Stimulated activated memory B cell treated with anti-CD40 and anti-IgM and Interleukin-4, amounts not matched to agents 10 μg/mL and 1 μg/mL and 100 μg/mL, for 72 hours (primary cell): ENCODE data around the gene NLK.
"Not testable (repeated sequence)": the region's sequence is repeated elsewhere in the genome, so short reads cannot be mapped to it uniquely, and the experiment has no call there.

Source experiments
- ATAC-seq: fragments of 150-1000 bp; cut with Tn5 transposase; 2 replicates; pipeline ENCODE4 v1.10.0; 2021
- H3K27ac Mint-ChIP-seq: one replicate; pipeline ENCODE4 v1.8.0; 2022; ENCODE audit warnings: mild to moderate bottlenecking, mixed read lengths
- H3K27me3 Mint-ChIP-seq: one replicate; pipeline ENCODE4 v1.8.0; 2022; ENCODE audit warnings: mixed read lengths
- H3K36me3 Mint-ChIP-seq: one replicate; pipeline ENCODE4 v1.8.0; 2022; ENCODE audit warnings: mixed read lengths
- H3K4me1 Mint-ChIP-seq: one replicate; pipeline ENCODE4 v1.8.0; 2022; ENCODE audit warnings: mixed read lengths
- H3K4me3 Mint-ChIP-seq: one replicate; pipeline ENCODE4 v1.8.0; 2022; ENCODE audit warnings: mild to moderate bottlenecking, moderate library complexity, mixed read lengths
- H3K9me3 Mint-ChIP-seq: one replicate; pipeline ENCODE4 v1.8.0; 2022; ENCODE audit warnings: mixed read lengths

Gene NLK

DNA sequence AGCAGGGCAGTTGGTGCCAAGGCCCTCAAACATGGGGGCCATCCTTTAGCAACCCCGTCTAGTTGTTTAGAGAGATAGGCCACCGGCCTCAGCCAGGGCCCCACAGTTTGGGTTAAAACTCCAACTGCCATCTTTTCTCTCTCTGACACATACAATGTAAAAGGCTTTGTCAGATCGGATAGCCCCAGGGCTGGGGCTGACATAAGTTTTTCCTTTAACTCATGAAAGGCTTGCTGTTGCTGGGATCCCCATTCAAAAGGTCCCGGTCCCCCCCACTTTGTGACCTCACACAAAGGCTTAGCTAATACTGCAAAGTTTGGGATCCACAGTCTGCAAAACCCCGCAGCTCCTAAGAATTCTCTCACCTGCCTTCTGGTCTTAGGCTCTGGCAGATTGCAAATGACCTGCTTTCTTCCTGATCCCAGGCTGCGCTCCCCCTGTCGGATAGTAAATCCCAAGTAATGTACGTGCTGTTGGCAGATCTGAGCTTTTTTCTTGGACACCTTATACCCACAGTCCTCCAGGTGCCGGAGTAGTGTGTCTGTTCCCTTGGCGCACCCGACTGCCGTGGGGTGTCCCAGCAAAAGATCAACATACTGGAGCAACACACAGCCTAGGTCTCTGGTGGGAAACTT, 192.7 kb downstream of the NLK start:
- not testable (repeated sequence) for H3K27ac Mint-ChIP-seq, H3K36me3 Mint-ChIP-seq, H3K4me3 Mint-ChIP-seq, ATAC-seq, H3K9me3 Mint-ChIP-seq, H3K4me1 Mint-ChIP-seq
- H3K27me3 Mint-ChIP-seq: peaks cover 53% of the 10 kb centered on the region

DNA sequence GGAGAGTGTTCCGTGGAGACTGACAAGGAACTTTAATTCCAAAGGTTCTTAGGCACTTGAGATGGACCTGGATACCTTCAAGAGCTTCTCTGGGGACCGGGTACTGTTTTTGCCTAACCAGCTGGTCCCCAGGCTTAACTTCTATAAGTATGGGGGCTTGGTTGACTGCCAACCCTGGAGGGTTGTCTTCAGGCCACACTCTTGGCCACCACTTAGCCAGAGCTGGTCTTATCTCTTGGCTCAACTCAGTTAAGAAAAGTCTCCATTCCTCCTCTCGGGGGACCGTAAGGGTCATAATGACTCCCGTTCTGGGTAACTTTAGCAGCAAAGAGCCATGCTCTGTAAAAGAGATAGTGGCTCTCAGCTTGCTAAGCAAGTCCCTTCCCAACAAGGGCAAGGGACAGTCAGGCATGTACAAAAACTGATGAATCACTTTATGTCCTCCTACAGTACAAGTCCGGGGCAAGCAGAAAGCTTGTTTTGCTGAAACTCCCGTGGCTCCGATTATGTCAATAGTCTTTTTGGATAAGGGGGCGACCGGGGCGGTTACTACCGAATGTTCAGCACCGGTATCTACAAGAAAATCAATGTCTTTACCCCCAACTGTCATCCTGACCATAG, 193.7 kb downstream of the NLK start:
- H3K4me1 Mint-ChIP-seq, ATAC-seq, H3K9me3 Mint-ChIP-seq, H3K4me3 Mint-ChIP-seq, H3K27ac Mint-ChIP-seq, H3K36me3 Mint-ChIP-seq: not testable (repeated sequence)
- peaks cover 44% of the 10 kb centered on the region for H3K27me3 Mint-ChIP-seq

DNA sequence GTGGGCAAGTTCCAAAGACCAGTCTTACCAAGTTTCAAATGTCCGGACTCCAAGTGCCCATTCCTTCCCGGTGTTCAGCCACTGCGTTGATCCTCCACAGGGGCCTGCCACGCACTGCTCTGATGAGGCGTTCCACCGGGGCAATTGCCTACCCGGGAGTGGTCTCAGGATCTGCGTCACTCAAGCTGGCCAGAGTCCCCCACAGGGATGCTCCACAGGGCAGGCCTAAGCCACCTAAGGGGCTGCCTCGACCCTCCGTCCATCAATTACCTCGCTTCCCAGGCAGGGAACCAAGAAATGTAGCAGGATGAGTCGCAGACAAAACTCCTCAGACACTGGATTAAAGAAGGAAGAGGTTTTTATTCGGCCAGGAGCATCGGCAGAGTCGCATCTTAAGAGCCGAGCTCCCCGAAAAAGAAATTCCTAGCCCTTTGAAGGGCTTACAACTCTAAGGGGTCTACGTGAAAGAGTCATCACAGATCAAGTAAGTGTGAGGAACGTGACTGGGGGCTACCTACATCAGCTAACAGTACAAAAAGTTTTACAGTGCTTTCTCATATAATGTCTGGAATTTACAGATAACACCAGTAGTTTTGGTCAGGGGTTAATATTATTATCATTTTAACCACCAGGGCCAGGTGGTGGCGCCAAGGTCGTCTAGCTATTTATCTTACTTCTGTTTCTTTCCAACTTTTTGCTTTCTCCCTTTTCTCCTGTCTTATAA, 196.2 kb downstream of the NLK start:
- not testable (repeated sequence) for ATAC-seq, H3K4me1 Mint-ChIP-seq

DNA sequence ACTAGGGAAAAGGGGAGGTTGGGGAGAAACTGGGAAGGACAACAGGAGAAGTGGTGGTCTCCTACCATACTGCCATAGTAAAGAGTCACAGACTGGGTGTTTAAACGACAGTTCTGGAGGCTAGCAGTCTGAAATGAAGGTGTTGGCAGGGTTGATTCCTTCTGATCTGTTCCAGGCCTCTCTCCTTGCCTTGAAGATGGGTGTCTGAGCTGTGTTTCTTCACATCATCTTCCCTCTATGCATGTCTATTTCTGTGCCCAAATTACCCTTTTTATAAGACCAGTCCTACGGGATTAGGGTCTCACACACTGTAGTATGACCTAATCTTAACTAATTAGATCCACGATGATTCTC, 196.8 kb downstream of the NLK start:
- Mint-ChIP-seq H3K4me3 (no peak overlapping the region), H3K27ac (no peak overlapping the region), H3K27me3 (peaks cover 29% of the 10 kb centered on the region), H3K9me3 (no peaks in the 10 kb centered on the region), H3K4me1 (no peaks in the 10 kb centered on the region), H3K36me3 (no peaks in the 10 kb centered on the region)
- no peak for ATAC-seq

More for the DNA sequence above, 196.2 kb downstream of the NLK start:
- peaks cover 29% of the 10 kb centered on the region for H3K27me3 Mint-ChIP-seq
- not testable (repeated sequence) for H3K27ac Mint-ChIP-seq, H3K9me3 Mint-ChIP-seq, H3K36me3 Mint-ChIP-seq, H3K4me3 Mint-ChIP-seq

DNA sequence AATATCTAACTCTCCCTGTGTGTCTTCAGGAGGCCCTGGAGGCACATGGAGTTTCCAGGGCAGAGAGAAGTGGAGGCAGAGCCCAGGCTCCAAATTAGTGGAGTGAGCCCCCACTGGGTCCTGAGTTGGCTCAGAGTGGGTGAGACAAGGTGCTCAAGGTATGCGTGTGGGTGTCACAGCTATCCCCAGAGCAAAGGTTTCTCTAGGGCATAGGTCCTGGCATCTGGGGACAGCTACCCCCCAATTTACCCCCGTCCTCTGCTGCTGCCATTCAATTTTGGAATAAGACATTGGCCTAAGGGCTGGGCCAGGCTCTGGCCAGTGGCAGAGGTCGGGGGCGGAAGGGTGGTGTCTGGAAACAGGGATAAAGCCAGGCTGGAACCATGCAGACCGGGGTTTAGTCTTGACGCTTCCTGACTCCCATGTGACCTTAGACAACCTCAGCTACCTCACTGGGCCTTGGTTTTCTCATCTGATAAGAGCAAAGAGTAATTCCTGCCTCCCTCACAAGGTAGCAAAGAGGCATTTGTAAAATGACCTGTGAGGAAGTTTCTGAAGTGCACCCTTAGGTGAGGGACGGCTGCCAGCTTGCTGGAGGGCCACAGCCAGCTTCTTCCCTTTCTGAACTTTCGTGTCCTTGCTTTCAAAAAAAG, 198.3 kb downstream of the NLK start:
- Mint-ChIP-seq H3K9me3 (no peaks in the 10 kb centered on the region), H3K4me3 (no peak overlapping the region), H3K27ac (no peak overlapping the region), H3K4me1 (no peaks in the 10 kb centered on the region), H3K27me3 (peaks cover 22% of the 10 kb centered on the region), H3K36me3 (no peaks in the 10 kb centered on the region)
- no peak for ATAC-seq

DNA sequence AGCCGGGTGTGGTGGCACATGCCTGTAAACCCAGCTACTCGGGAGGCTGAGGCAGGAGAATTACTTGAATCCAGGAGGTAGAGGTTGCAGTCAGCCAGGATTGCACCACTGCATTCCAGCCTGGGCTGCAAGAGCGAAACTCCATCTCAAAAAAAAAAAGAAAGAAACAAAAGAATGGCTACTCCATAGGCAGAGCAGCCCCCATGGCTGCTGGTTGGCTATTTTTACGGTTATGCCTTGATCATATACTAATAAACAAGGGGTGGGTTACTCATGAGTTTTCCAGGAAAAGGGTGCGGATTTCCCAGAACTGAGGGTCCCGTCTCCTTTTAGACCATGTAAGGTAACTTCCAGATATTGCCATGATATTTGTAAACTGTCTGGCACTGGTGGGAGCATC, 200.3 kb downstream of the NLK start:
- Mint-ChIP-seq H3K4me1 (no peaks in the 10 kb centered on the region), H3K9me3 (no peaks in the 10 kb centered on the region), H3K27me3 (peaks cover 19% of the 10 kb centered on the region), H3K4me3 (no peak overlapping the region), H3K27ac (no peak overlapping the region), H3K36me3 (no peaks in the 10 kb centered on the region)
- no peak for ATAC-seq

DNA sequence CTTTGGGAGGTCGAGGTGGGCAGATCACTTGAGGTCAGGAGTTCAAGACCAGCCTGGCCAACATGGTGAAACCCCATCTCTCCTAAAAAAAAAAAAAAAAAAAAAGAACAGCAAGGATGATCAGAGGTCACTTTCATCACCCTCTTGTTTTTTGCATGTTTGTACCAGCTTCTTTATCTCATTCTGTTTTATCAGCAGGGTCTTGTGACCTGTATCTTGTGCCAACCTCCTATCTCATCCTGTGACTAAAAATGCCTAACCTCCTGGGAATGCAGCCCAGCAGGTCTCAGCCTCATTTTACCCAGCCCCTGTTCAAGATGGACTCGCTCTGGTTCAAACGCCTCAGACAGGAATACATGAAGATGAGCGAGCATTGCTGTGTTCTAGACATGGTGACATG, 200.8 kb downstream of the NLK start:
- peaks cover 19% of the 10 kb centered on the region for H3K27me3 Mint-ChIP-seq
- ATAC-seq, H3K27ac Mint-ChIP-seq, H3K36me3 Mint-ChIP-seq, H3K4me1 Mint-ChIP-seq, H3K4me3 Mint-ChIP-seq, H3K9me3 Mint-ChIP-seq: not testable (repeated sequence)

DNA sequence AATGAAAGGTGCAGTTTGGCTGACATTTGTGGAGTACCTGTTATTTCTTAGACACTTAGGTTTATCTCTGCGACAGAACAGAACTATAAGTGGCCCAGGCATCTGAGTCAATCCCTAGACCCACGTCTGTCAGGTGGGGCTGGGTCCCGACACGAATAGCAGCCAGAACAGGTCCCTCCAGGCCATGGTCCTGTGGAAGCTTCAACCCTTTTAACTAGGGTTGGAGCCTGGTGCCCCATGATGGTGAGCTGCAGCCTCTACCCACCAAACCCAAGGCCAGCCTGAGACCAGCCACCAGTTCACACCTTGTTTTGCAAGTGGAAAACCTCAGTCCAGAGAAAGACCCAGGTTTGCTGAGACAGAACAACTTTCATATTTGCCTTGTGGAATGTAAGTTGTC, 202.0 kb downstream of the NLK start:
- H3K27me3 Mint-ChIP-seq: peaks cover 15% of the 10 kb centered on the region
- H3K9me3 Mint-ChIP-seq: no peaks in the 10 kb centered on the region
- ATAC-seq: no peak
- H3K4me1 Mint-ChIP-seq: no peaks in the 10 kb centered on the region
- no peaks in the 10 kb centered on the region for H3K36me3 Mint-ChIP-seq
- no peak overlapping the region for H3K27ac Mint-ChIP-seq
- H3K4me3 Mint-ChIP-seq: no peak overlapping the region
